CD8-positive, alpha-beta memory T cell (primary cell): ENCODE data around the gene KRTAP9-8. TPM values are rescaled to one million over a fixed set of nuclear protein-coding genes. Genes with fewer than 3 reads are reported as not detected.
"Not testable (repeated sequence)": the region's sequence is repeated elsewhere in the genome, so short reads cannot be mapped to it uniquely, and the experiment has no call there.

Experiments used
- CTCF ChIA-PET: fragments of 350-600 bp; sonication (Branson Sonifier 250); formaldehyde crosslinking; loops from one replicate; lab custom pipeline; 2021; ENCODE audit warnings: antibody characterized with exemption; lab: Charles Lee
- POLR2A ChIA-PET: fragments of 350-600 bp; sonication (Branson Sonifier 250); formaldehyde crosslinking; loops from one replicate; lab custom pipeline; 2021; ENCODE audit warnings: antibody characterized with exemption; lab: Charles Lee
- DNase-seq, 5 donors: peaks; one replicate each; pipeline versions ENCODE4 v3.0.0 to v3.0.0-alpha.2; 2020 to 2022; ENCODE audit warnings: mixed read lengths in 1 of 5
- H3K27ac ChIP-seq: one replicate; pipeline ENCODE4 v1.7.0; 2013; ENCODE audit warnings: low read depth, mild to moderate bottlenecking, low read length, moderate library complexity
- H3K27me3 ChIP-seq: 2 replicates; pipeline ENCODE4 v1.7.0; 2013; ENCODE audit warnings: low read length, mild to moderate bottlenecking; ENCODE audit not compliant: insufficient read depth, poor library complexity, severe bottlenecking
- H3K36me3 ChIP-seq: 2 replicates; pipeline ENCODE4 v1.7.0; 2013; ENCODE audit warnings: mild to moderate bottlenecking, low read length, moderate library complexity; ENCODE audit not compliant: insufficient read depth
- H3K4me1 ChIP-seq: 2 replicates; pipeline ENCODE4 v1.7.0; 2013; ENCODE audit warnings: mild to moderate bottlenecking, low read length, moderate library complexity; ENCODE audit not compliant: insufficient read depth
- H3K4me3 ChIP-seq: 2 replicates; pipeline ENCODE4 v1.7.0; 2013; ENCODE audit warnings: mild to moderate bottlenecking, low read length
- H3K9me3 ChIP-seq: 2 replicates; pipeline ENCODE4 v1.7.0; 2013; ENCODE audit warnings: mild to moderate bottlenecking, low read length
- H3K27ac Mint-ChIP-seq, 8 donors: one replicate each; pipeline ENCODE4 v1.8.0; 2020 to 2021; ENCODE audit warnings: mixed read lengths in 8 of 8, mild to moderate bottlenecking in 6 of 8, inconsistent platforms in 3 of 8, moderate library complexity in 3 of 8
- H3K27me3 Mint-ChIP-seq, 2 donors: one replicate each; pipeline ENCODE4 v1.8.0; 2020 to 2021; ENCODE audit warnings: mixed read lengths in 2 of 2, mild to moderate bottlenecking in 1 of 2, moderate library complexity in 1 of 2
- H3K36me3 Mint-ChIP-seq, 3 donors: one replicate each; pipeline ENCODE4 v1.8.0; 2020 to 2021; ENCODE audit warnings: mixed read lengths in 3 of 3, inconsistent platforms in 1 of 3, mild to moderate bottlenecking in 1 of 3
- H3K4me1 Mint-ChIP-seq, 3 donors: one replicate each; pipeline ENCODE4 v1.8.0; 2020 to 2021; ENCODE audit warnings: mixed read lengths in 3 of 3, inconsistent platforms in 1 of 3, mild to moderate bottlenecking in 1 of 3
- H3K4me3 Mint-ChIP-seq, 7 donors: one replicate each; pipeline ENCODE4 v1.8.0; 2020 to 2021; ENCODE audit warnings: mixed read lengths in 7 of 7, mild to moderate bottlenecking in 6 of 7, moderate library complexity in 4 of 7, inconsistent platforms in 2 of 7
- H3K9me3 Mint-ChIP-seq, 5 donors: one replicate each; pipeline ENCODE4 v1.8.0; 2020 to 2022; ENCODE audit warnings: mixed read lengths in 5 of 5, mild to moderate bottlenecking in 3 of 5, moderate library complexity in 2 of 5, inconsistent platforms in 1 of 5
- polyA plus RNA-seq: library from polyadenylated mRNA; unstranded; fragments of 300-500 nt; fragmentation: Illumina TruSeq; gene quantifications from one replicate; pipeline ENCODE4 v1.2.3, GENCODE V29; 2021
- total RNA-seq, 2 experiments: library from RNA; stranded (reverse); gene quantifications; one replicate each; pipeline ENCODE4 v1.2.3, GENCODE V29; 2021

KRTAP9-8 gene
- total RNA-seq = not detected
- polyA plus RNA-seq = not detected

DNA sequence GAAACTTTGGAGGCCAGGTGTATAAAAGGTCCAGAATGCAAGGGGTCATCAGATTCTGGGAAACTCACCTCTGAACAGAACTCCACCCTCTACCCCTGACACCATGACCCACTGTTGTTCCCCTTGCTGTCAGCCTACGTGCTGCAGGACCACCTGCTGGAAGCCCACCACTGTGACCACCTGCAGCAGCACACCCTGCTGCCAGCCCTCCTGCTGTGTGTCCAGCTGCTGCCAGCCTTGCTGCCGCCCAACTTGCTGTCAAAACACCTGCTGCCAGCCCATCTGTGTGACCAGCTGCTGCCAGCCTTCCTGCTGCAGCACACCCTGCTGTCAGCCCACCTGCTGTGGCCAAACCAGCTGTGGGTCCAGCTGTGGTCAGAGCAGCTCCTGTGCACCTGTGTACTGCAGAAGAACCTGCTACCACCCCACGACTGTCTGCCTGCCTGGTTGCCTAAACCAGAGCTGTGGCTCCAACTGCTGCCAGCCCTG is at the start of gene KRTAP9-8:
Gene KRTAP9-8, plus strand, starts transcription at position 51 of the 489 bp plus-strand sequence. Its CDS starts 53 bp downstream, at position 104.
- H3K27ac ChIP-seq, DNase-seq, H3K27me3 ChIP-seq, H3K9me3 Mint-ChIP-seq, H3K4me1 Mint-ChIP-seq, H3K27ac Mint-ChIP-seq, CTCF ChIA-PET, H3K4me1 ChIP-seq, H3K4me3 Mint-ChIP-seq, H3K4me3 ChIP-seq, POLR2A ChIA-PET, H3K9me3 ChIP-seq, H3K36me3 Mint-ChIP-seq, H3K36me3 ChIP-seq: not testable (repeated sequence)
- H3K27me3 Mint-ChIP-seq = peaks cover 17 to 64% of the 10 kb centered on the region in 2 donors

DNA sequence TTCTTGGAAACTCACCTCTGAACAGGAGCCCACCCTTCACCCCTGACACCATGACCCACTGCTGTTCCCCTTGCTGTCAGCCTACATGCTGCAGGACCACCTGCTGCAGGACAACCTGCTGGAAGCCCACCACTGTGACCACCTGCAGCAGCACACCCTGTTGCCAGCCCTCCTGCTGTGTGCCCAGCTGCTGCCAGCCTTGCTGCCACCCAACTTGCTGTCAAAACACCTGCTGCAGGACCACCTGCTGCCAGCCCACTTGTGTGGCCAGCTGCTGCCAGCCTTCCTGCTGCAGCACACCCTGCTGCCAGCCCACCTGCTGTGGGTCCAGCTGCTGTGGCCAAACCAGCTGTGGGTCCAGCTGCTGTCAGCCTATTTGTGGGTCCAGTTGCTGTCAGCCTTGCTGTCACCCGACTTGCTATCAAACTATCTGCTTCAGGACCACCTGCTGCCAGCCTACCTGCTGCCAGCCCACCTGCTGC is 47.9 kb upstream of the KRTAP9-8 start, which contains the start of gene KRTAP9-1:
Gene KRTAP9-1, plus strand, starts transcription at position 51 of the 482 bp plus-strand sequence. Its CDS starts 0 bp downstream, at position 51.
- H3K9me3 ChIP-seq, H3K4me1 Mint-ChIP-seq, DNase-seq, CTCF ChIA-PET, H3K4me1 ChIP-seq, H3K27ac Mint-ChIP-seq, H3K4me3 Mint-ChIP-seq, H3K27me3 ChIP-seq, H3K4me3 ChIP-seq, H3K36me3 ChIP-seq, H3K27ac ChIP-seq, H3K9me3 Mint-ChIP-seq, POLR2A ChIA-PET: not testable (repeated sequence)
- Mint-ChIP-seq H3K27me3 (peaks cover 23 to 56% of the 10 kb centered on the region in 2 donors), H3K36me3 (peaks cover 0 to 12% (median 0%) of the 10 kb centered on the region in 3 donors)

- Mint-ChIP-seq H3K4me3 (no peak overlapping the region), H3K36me3 (peaks cover 0 to 12% (median 0%) of the 10 kb centered on the region in 3 donors), H3K27me3 (peaks cover 23 to 56% of the 10 kb centered on the region in 2 donors), H3K4me1 (no peaks in the 10 kb centered on the region), H3K9me3 (peaks cover 0 to 6% (median 0%) of the 10 kb centered on the region in 5 donors), H3K27ac (no peak overlapping the region)
- Histone ChIP-seq H3K4me3 (no peak overlapping the region), H3K27ac (no peak overlapping the region), H3K4me1 (no peaks in the 10 kb centered on the region), H3K36me3 (no peaks in the 10 kb centered on the region), H3K9me3 (no peaks in the 10 kb centered on the region), H3K27me3 (no peaks in the 10 kb centered on the region)
- no peak for DNase-seq
- ChIA-PET CTCF (no interaction called here), POLR2A (no interaction called here)
Measured at GRCh38 chr17:41190328-41190727, 47.5 kb upstream of the KRTAP9-8 start.

- ChIA-PET POLR2A (no interaction called here), CTCF (no interaction called here)
- no peak overlapping the region for H3K27ac ChIP-seq
- H3K27ac Mint-ChIP-seq = no peak overlapping the region
- H3K9me3 Mint-ChIP-seq = peaks cover 2 to 13% (median 4%) of the 10 kb centered on the region in 5 donors
- no peak overlapping the region for H3K4me3 ChIP-seq
- H3K4me3 Mint-ChIP-seq = no peak overlapping the region
- no peak for DNase-seq
- no peaks in the 10 kb centered on the region for H3K9me3 ChIP-seq
- H3K36me3 Mint-ChIP-seq = peaks cover 0 to 18% (median 0%) of the 10 kb centered on the region in 3 donors
- H3K27me3 ChIP-seq = no peaks in the 10 kb centered on the region
- no peaks in the 10 kb centered on the region for H3K4me1 ChIP-seq
- H3K27me3 Mint-ChIP-seq = peaks cover 16 to 25% of the 10 kb centered on the region in 2 donors
- H3K36me3 ChIP-seq = no peaks in the 10 kb centered on the region
- no peaks in the 10 kb centered on the region for H3K4me1 Mint-ChIP-seq
Measured at GRCh38 chr17:41196068-41196467, 41.7 kb upstream of the KRTAP9-8 start.

DNA sequence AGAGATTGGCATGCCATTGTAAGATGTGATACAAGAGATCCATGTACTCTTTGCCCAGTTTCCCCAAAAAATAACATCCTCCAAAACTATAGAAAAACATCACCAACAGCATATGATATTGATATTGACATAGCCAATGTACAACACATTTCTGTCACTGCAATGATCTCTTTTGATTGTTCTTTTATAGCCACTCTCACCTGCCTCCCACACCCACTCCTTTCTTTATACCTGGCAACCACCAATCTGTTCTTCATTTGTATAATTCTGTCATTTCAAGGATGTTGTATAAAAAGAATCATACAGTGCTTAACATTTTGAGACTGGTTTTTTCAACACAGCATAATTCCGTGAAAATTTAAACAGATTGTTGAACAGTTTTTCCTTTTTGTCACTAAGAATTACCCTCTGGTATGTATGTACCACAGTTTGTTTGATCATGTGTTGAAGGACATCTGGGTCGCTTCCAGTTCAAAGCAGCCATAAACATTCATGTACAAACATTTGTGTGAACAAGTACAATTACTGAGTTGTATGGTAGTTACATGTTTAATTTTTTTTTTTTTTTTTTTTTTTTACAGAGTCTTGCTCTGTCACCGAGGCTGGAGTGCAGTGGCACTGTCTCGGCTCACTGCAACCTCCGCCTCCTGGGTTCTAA is 38.2 kb upstream of the KRTAP9-8 start:
- Mint-ChIP-seq H3K4me3 (no peak overlapping the region), H3K36me3 (peaks cover 0 to 6% (median 0%) of the 10 kb centered on the region in 3 donors), H3K27ac (no peak overlapping the region), H3K27me3 (peaks cover 4 to 5% of the 10 kb centered on the region in 2 donors), H3K4me1 (no peaks in the 10 kb centered on the region), H3K9me3 (peaks cover 0 to 8% (median 4%) of the 10 kb centered on the region in 5 donors)
- Histone ChIP-seq H3K27me3 (no peaks in the 10 kb centered on the region), H3K4me1 (no peaks in the 10 kb centered on the region), H3K27ac (no peak overlapping the region), H3K36me3 (no peaks in the 10 kb centered on the region), H3K4me3 (no peak overlapping the region), H3K9me3 (no peaks in the 10 kb centered on the region)
- DNase-seq = no peak
- ChIA-PET POLR2A (no interaction called here), CTCF (no interaction called here)

- peaks cover 0 to 3% (median 0%) of the 10 kb centered on the region in 5 donors for H3K9me3 Mint-ChIP-seq
- CTCF ChIA-PET = interaction anchor here (2.2 kb wide), 1 partner anchor 111 kb away, joined by 5 read pairs; no protein-coding TSS in a partner anchor
- no peaks in the 10 kb centered on the region for H3K4me1 ChIP-seq
- H3K27ac Mint-ChIP-seq = no peak overlapping the region
- H3K4me3 Mint-ChIP-seq = no peak overlapping the region
- no peaks in the 10 kb centered on the region for H3K9me3 ChIP-seq
- DNase-seq = no peak
- POLR2A ChIA-PET = no interaction called here
- peaks cover 10 to 73% of the 10 kb centered on the region in 2 donors for H3K27me3 Mint-ChIP-seq
- peaks cover 0 to 1% (median 0%) of the 10 kb centered on the region in 3 donors for H3K36me3 Mint-ChIP-seq
- H3K36me3 ChIP-seq = no peaks in the 10 kb centered on the region
- no peak overlapping the region for H3K27ac ChIP-seq
- H3K4me1 Mint-ChIP-seq = no peaks in the 10 kb centered on the region
- no peak overlapping the region for H3K4me3 ChIP-seq
- peaks cover 10% of the 10 kb centered on the region for H3K27me3 ChIP-seq
Measured at GRCh38 chr17:41211845-41212466, 25.8 kb upstream of the KRTAP9-8 start.

GRCh38 chr17:41212524-41213169 is 25.2 kb upstream of the KRTAP9-8 start:
- Mint-ChIP-seq H3K27ac (peak overlapping the region in 1 of 8 donors; percentile 30), H3K27me3 (peaks cover 8 to 76% of the 10 kb centered on the region in 2 donors), H3K36me3 (peaks cover 0 to 1% (median 0%) of the 10 kb centered on the region in 3 donors), H3K4me1 (no peaks in the 10 kb centered on the region), H3K9me3 (peaks cover 0 to 3% (median 0%) of the 10 kb centered on the region in 5 donors), H3K4me3 (no peak overlapping the region)
- no peaks in the 10 kb centered on the region for H3K9me3 ChIP-seq
- H3K27me3 ChIP-seq = peaks cover 10% of the 10 kb centered on the region
- ChIA-PET POLR2A (no interaction called here), CTCF (interaction anchor here (2.2 kb wide), 1 partner anchor 110 kb away, joined by 5 read pairs; no protein-coding TSS in a partner anchor)
- H3K4me1 ChIP-seq = no peaks in the 10 kb centered on the region
- no peak overlapping the region for H3K27ac ChIP-seq
- H3K36me3 ChIP-seq = no peaks in the 10 kb centered on the region
- no peak overlapping the region for H3K4me3 ChIP-seq
- no peak for DNase-seq
